Effector CD8-positive, alpha-beta T cell (primary cell): ENCODE results near the gene PCCB.
"Not testable (repeated sequence)": the region's sequence is repeated elsewhere in the genome, so short reads cannot be mapped to it uniquely, and the experiment has no call there.

ENCODE experiments used
- DNase-seq: peaks from one replicate; lab custom pipeline; 2025; lab: John Stamatoyannopoulos, UW

The PCCB gene

GRCh38 chr3:136262559-136262958 lies 12.4 kb downstream of the PCCB start:
- no peak for DNase-seq

GRCh38 chr3:136263251-136263650 lies 13.1 kb downstream of the PCCB start:
- no peak for DNase-seq

DNA sequence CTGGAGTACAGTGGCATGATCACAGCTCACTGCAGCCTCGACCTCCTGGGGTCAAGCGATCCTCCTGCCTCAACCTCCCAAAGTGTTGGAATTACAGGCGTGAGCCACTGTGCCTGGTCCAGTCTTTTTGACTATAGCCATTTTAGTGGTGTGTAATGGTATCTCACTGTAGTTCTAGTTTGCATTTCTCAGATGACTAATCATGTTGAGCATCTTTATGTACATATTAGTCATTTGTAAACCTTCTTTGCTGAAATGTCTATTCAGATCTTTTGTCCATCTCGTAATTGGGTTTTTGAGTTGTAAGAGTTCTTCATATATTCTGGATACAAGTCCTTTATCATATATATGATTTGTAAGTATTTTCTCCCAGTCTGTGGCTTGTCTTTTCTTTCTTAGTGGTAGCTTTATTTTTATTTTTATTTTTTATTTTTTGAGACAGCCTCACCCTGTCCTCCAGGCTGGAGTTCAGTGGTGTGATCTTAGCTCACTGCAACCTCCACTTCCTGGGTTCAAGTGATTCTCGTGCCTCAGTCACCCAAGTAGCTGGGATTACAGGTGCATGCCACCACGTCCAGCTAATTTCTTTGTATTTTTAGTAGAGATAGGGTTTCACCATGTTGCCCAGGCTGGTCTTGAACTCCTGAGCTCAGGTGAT lies 16.5 kb downstream of the PCCB start:
- not testable (repeated sequence) for DNase-seq

GRCh38 chr3:136267235-136267634 lies 17.1 kb downstream of the PCCB start:
- DNase-seq: no peak

DNA sequence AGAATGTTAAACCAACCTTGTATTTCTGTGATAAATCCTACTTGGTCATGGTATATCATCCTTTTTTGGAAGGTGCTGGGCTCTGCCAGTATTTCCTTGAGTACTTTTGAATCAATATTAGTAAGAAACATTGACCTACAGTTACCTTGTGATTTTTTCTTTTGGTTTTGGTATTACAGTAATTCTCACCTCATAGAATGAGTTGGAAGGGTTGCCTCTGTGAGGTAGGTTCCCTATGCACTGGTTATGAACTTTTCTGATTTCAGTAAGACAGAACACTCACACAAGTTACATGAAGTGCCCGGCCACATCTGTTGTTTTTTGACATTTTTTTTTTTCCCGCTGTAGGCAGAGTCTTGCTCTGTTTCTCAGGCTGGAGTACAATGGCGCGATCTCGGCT lies 20.0 kb downstream of the PCCB start:
- DNase-seq: no peak

DNA sequence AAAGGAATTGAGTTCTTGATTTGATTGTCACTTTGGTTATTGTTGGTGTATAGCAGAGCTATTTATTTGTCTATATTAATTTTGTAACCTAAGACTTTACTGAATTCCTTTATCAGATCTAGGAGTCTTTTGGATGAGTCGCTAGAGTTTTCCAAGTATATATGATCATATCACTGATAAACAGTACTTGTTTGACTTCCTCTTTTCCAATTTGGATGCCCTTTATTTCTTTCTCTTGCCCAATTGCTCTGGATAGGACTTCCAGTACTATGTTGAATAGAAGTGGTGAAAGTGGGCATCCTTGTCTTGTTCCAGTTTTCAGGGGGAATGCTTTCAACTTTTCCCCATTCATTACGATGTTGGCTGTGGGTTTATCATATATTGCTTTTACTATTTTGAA lies 21.5 kb downstream of the PCCB start:
- DNase-seq: not testable (repeated sequence)

DNA sequence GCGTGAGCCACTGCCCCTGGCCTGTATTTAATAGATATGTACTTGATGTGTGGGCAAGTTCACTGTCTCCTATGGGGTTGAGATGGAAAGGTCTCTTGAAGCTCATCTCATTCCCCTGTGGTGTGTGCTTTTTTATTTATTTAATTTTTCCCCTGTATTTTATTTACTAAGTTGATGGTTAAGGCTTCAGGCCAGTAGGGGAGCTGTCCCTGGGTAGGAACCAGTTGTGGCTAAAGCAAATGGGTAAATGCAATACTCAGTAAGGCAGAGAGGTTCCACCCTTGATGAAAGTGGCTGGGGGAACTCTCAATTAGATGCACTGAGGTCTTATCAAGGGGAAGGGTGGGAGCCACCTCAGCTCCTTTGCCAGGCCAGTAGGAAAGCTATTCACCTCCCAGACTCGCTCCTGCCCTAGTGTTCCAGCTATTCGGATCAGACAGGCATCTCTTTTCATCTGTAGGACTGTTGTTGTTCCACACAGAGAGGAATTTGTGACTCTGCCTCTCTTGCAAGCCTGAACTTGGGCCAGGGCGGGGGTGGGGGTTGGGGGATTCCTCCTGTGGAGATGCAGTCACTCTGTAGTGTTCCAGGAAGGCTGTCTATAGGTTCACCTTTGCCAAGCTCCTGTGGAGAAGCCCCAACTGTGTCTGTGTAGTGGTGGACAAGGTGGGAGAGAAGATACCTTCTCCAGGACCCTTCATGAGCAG lies 26.1 kb downstream of the PCCB start:
- no peak for DNase-seq

DNA sequence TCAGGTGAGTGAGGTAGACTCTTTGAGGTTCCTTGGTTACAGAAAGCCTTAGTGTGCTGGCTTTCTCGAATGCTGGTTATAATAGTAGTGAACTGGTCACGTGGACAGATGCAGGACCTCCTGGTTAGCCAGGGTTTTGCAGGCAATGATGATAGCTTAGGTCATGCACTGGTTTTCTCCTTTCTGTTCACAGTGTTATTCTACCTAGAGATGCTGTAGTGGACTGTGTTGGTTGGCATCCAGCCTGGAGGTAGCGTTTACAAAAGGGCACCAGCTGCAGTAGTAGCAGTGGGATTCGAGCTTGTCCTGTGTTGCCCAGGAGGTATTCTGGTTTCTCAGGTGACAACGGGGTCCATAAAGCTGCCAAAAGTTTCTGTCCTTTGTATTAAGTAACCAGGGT lies 27.0 kb downstream of the PCCB start:
- no peak for DNase-seq

- DNase-seq: no peak
Observed at GRCh38 chr3:136277634-136278033, 27.5 kb downstream of the PCCB start.

DNA sequence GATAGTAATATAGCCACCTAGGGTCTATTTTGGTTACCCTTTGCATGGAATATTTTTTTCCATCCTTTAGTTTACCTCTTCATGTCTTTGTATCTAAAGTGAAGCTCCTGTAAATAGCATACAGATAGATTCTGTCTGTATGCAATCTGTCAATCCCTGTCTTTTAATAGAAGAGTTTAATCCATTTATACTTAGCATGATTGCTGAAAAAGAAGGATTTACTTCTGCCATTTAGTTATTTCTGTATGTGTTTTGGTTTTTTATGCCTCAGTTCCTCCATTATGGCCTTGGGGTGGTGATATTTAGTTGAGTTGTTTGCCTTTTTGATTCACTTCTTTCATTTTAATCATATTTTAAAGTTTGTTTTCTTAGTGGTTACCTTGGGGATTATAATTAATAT lies 29.0 kb downstream of the PCCB start:
- DNase-seq: no peak

GRCh38 chr3:136280961-136281360 lies 30.8 kb downstream of the PCCB start:
- no peak for DNase-seq

GRCh38 chr3:136281966-136282520 lies 31.9 kb downstream of the PCCB start:
- no peak for DNase-seq

DNA sequence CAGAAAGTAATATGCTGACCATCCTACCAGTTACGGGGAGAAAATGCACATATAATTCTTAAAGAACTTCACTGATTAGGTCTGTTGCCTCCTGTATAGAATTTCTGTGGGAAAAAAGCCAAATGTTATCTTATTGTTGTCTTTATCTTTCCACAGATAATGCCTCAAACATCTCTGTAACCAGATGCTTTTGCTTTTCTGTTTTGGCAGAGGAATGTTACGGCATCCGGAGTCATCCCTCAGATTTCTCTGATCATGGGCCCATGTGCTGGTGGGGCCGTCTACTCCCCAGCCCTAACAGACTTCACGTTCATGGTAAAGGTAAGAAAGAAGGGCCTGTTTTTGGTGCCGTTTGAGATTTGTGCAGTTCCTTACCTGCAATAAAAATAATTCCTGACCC lies 33.5 kb downstream of the PCCB start:
- no peak for DNase-seq

- DNase-seq: no peak
Observed at GRCh38 chr3:136291302-136291701, 41.2 kb downstream of the PCCB start.

DNA sequence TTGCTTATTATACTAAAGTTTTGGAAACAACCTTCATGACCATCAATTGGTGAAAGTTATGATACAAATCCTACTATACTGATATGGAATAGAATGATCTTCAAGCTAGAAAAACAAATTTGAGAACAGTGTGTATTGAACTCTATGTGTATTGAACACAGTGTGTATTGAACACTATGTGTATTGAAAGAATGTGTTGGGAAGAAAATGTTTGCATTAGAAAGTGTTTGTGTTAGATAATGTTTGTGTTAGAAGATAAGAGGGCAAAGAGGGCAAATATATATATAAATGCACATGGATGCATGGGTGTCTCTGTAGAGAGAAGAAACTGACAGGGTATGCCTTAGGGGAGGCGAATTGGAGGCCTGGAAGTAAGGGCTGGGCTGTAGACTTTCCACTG lies 42.4 kb downstream of the PCCB start:
- DNase-seq: no peak

DNA sequence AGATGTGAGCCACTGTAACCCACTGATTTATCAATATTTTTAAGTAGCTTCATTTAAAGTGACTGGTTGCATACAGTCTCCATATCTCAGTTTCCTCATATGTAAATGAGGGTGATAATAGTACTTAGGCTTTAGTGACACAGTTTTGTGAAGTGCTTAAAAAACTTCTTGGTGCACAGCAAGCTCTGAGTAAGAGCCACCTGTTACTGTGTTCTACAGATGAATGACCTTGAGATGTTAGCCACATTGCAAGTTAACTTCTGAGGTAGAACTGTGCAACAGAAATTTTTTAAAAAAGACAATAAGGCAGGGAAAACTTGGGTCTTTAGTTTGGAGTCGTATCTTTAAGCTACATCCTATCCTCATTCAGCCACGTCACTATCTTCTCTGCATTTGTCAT lies 43.1 kb downstream of the PCCB start:
- DNase-seq: no peak

- no peak for DNase-seq
Observed at GRCh38 chr3:136294176-136294575, 44.0 kb downstream of the PCCB start.

- no peak for DNase-seq
Observed at GRCh38 chr3:136296960-136297359, 46.8 kb downstream of the PCCB start.

DNA sequence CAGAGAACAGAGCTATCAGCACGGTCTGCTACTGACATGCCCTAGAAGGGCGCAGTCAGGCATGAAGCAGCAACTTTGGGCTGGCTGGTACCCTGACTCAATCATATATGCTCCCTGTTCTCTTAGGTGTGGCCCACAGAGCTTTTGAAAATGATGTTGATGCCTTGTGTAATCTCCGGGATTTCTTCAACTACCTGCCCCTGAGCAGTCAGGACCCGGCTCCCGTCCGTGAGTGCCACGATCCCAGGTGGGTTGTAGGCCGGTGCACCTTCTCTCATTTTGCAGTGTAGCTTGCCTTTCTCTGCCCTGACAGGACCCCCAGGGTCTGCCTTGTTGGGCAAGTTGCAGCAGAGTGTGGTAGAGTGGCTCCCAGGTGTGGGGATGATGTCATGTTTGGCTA lies 47.7 kb downstream of the PCCB start:
- no peak for DNase-seq

- DNase-seq: no peak
Observed at GRCh38 chr3:136300444-136300843, 50.3 kb downstream of the PCCB start.

DNA sequence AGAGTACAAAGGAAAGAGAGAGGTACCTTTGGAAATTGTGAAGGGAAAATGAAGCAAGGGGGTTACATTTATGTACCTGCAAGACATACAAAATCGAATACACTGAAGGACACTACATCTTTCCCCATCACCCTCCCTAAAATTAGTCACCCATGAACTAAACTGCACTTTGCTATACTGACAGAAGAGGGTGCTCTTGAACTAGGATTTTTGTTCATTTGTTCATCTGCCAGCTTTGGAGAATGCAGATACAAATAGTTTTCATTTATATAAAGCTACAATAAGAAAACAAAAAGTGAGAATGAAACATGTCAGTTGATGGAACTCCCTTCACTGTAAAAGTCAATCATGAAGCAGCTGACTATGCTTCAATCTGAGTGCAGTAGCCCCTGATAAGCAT lies 55.7 kb downstream of the PCCB start:
- no peak for DNase-seq

- DNase-seq: no peak
Observed at GRCh38 chr3:136311261-136311660, 61.1 kb downstream of the PCCB start.

DNA sequence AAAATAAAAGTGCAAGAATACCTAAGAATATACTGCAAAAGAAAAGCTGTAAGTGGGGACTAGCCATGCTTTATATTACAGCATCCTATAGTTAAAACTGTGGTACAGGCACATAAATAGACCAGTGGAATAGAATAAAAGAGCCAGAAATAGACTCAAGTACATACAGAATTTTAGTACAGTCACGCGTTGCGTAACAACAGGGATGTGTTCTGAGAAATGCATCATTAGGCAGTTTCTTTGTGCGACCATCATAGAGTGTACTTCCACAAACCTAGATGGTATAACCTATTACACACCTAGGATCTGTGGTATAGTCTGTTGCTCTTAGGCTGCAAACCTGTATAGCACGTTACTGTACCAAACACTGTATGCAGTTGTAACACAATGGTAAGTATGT lies 61.8 kb downstream of the PCCB start:
- no peak for DNase-seq

- DNase-seq: no peak
Observed at GRCh38 chr3:136326316-136326715, 76.2 kb downstream of the PCCB start.
